OCI-LY7 (cell line): ENCODE results near the gene RBM17.

Experiments used
- EZH2phosphoT487 ChIP-seq: fragments of 200-600 bp; sonication (generic); IDR thresholded peaks from 2 replicates; pipeline ENCODE4 v1.6.1; 2018; ENCODE audit warnings: low read depth, borderline replicate concordance, mild to moderate bottlenecking, mixed run types, antibody characterized with exemption, low read length, moderate library complexity, mixed read lengths
- TF ChIP-seq, protein P1 (sequence below): fragments of 200-600 bp; sonication (generic); conservative IDR thresholded peaks from 2 replicates; pipeline ENCODE4 v1.5.1; 2014; ENCODE audit warnings: mild to moderate bottlenecking, antibody characterized with exemption, low read length, moderate library complexity, mixed read lengths

DNA sequence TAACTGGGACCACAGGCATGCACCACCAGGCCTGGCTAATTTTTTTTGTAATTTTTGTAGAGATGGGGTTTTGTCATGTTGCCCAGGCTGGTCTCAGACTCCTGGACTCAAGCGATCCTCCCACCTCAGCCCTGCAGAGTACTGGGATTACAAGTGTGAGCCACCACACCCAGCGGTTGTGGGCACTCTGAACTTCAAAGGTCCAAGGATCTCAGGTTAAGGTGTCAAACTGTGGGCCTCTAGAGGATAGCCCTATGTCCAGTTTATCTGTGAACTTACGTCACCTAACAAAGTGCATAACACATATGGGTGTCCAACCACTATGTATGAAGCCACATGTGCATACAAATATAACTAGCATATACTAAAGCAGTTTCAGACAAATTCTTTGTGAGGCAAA, 23.4 kb upstream of the RBM17 start:
- TF ChIP-seq, protein P1, sequence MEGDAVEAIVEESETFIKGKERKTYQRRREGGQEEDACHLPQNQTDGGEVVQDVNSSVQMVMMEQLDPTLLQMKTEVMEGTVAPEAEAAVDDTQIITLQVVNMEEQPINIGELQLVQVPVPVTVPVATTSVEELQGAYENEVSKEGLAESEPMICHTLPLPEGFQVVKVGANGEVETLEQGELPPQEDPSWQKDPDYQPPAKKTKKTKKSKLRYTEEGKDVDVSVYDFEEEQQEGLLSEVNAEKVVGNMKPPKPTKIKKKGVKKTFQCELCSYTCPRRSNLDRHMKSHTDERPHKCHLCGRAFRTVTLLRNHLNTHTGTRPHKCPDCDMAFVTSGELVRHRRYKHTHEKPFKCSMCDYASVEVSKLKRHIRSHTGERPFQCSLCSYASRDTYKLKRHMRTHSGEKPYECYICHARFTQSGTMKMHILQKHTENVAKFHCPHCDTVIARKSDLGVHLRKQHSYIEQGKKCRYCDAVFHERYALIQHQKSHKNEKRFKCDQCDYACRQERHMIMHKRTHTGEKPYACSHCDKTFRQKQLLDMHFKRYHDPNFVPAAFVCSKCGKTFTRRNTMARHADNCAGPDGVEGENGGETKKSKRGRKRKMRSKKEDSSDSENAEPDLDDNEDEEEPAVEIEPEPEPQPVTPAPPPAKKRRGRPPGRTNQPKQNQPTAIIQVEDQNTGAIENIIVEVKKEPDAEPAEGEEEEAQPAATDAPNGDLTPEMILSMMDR = no peak
- no peak for TF ChIP-seq EZH2phosphoT487
